Sigmoid colon (tissue), 7 donors: Measurements from ENCODE around the gene BRIP1. TPM values are rescaled to one million over a fixed set of nuclear protein-coding genes. Genes with fewer than 3 reads are reported as not detected.
"Not testable (repeated sequence)": the region's sequence is repeated elsewhere in the genome, so short reads cannot be mapped to it uniquely, and the experiment has no call there.

ENCODE experiments used
- DNase-seq: peaks from one replicate; pipeline ENCODE4 v3.0.0-alpha.2; 2019
- H3K27ac ChIP-seq, 4 donors: fragments of 200-600 bp; sonication (generic); one replicate each; pipeline ENCODE4 v1.5.1; 2016 to 2019; ENCODE audit warnings: mild to moderate bottlenecking in 1 of 4
- H3K27me3 ChIP-seq, 3 donors: fragments of 200-600 bp; sonication (generic); one replicate each; pipeline ENCODE4 v1.5.1; 2019; ENCODE audit warnings: mild to moderate bottlenecking in 1 of 3
- H3K36me3 ChIP-seq, 4 donors: fragments of 200-600 bp; sonication (generic); one replicate each; pipeline ENCODE4 v1.5.1; 2016 to 2019
- H3K4me1 ChIP-seq, 4 donors: fragments of 200-600 bp; sonication (generic); one replicate each; pipeline ENCODE4 v1.5.1; 2017 to 2019
- H3K4me3 ChIP-seq, 4 donors: fragments of 200-600 bp; sonication (generic); one replicate each; pipeline ENCODE4 v1.5.1; 2017 to 2019; ENCODE audit warnings: mild to moderate bottlenecking in 2 of 4, moderate library complexity in 1 of 4
- H3K9me3 ChIP-seq, 4 donors: fragments of 200-600 bp in 3 of 4; sonication (generic) in 3 of 4; one replicate each; pipeline versions ENCODE4 v1.5.1 to v1.6.1; 2013 to 2019
- CTCF ChIP-seq, 4 experiments: fragments of 450-650 bp in 3 of 4; fragments of 200-600 bp in 1 of 4; IDR thresholded peaks; one replicate each; pipeline ENCODE4 v1.5.1; 2016 to 2019; ENCODE audit warnings: antibody characterized with exemption in 4 of 4, mild to moderate bottlenecking in 3 of 4, moderate library complexity in 2 of 4
- EP300 ChIP-seq, 4 donors: sonication (generic); formaldehyde crosslinking; IDR thresholded peaks; one replicate each; pipeline ENCODE4 v1.6.1; 2017; ENCODE audit warnings: antibody characterized with exemption in 4 of 4
- POLR2A ChIP-seq, 2 donors: fragments of 450-650 bp; IDR thresholded peaks; one replicate each; pipeline ENCODE4 v1.6.1; 2016; ENCODE audit warnings: antibody characterized with exemption in 2 of 2, mild to moderate bottlenecking in 2 of 2, moderate library complexity in 2 of 2
- POLR2AphosphoS5 ChIP-seq, 4 donors: sonication (generic); formaldehyde crosslinking; IDR thresholded peaks; one replicate each; pipeline ENCODE4 v1.6.1; 2017; ENCODE audit warnings: antibody characterized with exemption in 4 of 4
- WGBS, 2 donors: extraction: QIAGEN DNeasy Blood & Tissue Kit; methylation state at CpG; one replicate each; pipeline ENCODE4 v1.1.7; 2013; 5-methylcytosine and 5-hydroxymethylcytosine counted together
- intact Hi-C: fragments of 100-400 bp; cut with DNase I; formaldehyde crosslinking; loops from one replicate; pipeline ENCODE4 v1.15.1; 2023
- polyA plus RNA-seq, 3 donors: library from polyadenylated mRNA; stranded (reverse); fragments of 200-250 nt; gene quantifications; one replicate each; pipeline ENCODE4 v1.2.3, GENCODE V29; 2013
- total RNA-seq, 4 donors: library from RNA; depleted of rRNA; stranded (reverse); fragments of >200 nt; gene quantifications; one replicate each; pipeline ENCODE4 v1.1.0, GENCODE V29; 2016
- donor health status: healthy with polysubstance abuse.
- donor health status: Bipolar disorder and iron deficiency.
- donor health status: healthy.

The BRIP1 gene
- total and polyA plus RNA-seq, 7 donors: under 0.01 to 1.5 (median 0.41) TPM; not detected in 1

GRCh38 chr17:61825448-61826137, 37.7 kb downstream of the BRIP1 start:
- Histone ChIP-seq H3K27me3 (no peaks in the 10 kb centered on the region), H3K4me3 (no peak overlapping the region), H3K36me3 (no peaks in the 10 kb centered on the region), H3K27ac (no peak overlapping the region), H3K9me3 (peaks cover 0 to 3% (median 1%) of the 10 kb centered on the region in 4 donors), H3K4me1 (no peaks in the 10 kb centered on the region)
- TF ChIP-seq POLR2A (IDR thresholded peaks at IDR 0.05) (no peak), CTCF (IDR thresholded peaks at IDR 0.05) (no peak), POLR2AphosphoS5 (IDR thresholded peaks at IDR 0.05) (no peak), EP300 (IDR thresholded peaks at IDR 0.05) (no peak)
- DNase-seq: no peak
- intact Hi-C loops: no loop called here
- 97 to 99% methylated on average over 2 of the region's 2 CpGs for WGBS, 2 donors

- no peak for DNase-seq
- Histone ChIP-seq H3K27ac (no peak overlapping the region), H3K4me3 (no peak overlapping the region), H3K4me1 (no peaks in the 10 kb centered on the region), H3K27me3 (no peaks in the 10 kb centered on the region), H3K9me3 (peaks cover 0 to 3% (median 0%) of the 10 kb centered on the region in 4 donors), H3K36me3 (no peaks in the 10 kb centered on the region)
- intact Hi-C loops: no loop called here
- 73 to 76% methylated on average over 6 of the region's 6 CpGs for WGBS, 2 donors
- no peak for TF ChIP-seq CTCF (IDR thresholded peaks at IDR 0.05)
- TF ChIP-seq EP300 (IDR thresholded peaks at IDR 0.05): no peak
These were observed 40.7 kb downstream of the BRIP1 start for GRCh38 chr17:61822326-61823285.

GRCh38 chr17:61821655-61822054, 41.7 kb downstream of the BRIP1 start:
- H3K27ac ChIP-seq: no peak overlapping the region
- H3K27me3 ChIP-seq: no peaks in the 10 kb centered on the region
- no peak for TF ChIP-seq POLR2A (IDR thresholded peaks at IDR 0.05)
- TF ChIP-seq CTCF (IDR thresholded peaks at IDR 0.05): no peak
- no peak for TF ChIP-seq POLR2AphosphoS5 (IDR thresholded peaks at IDR 0.05)
- TF ChIP-seq EP300 (IDR thresholded peaks at IDR 0.05): no peak
- H3K9me3 ChIP-seq: no peaks in the 10 kb centered on the region
- intact Hi-C loops: no loop called here
- H3K36me3 ChIP-seq: no peaks in the 10 kb centered on the region
- 97 to 98% methylated on average over 4 of the region's 4 CpGs for WGBS, 2 donors
- H3K4me1 ChIP-seq: no peaks in the 10 kb centered on the region
- H3K4me3 ChIP-seq: no peak overlapping the region
- DNase-seq: no peak

- DNase-seq, H3K27ac ChIP-seq, H3K4me3 ChIP-seq, H3K4me1 ChIP-seq, H3K27me3 ChIP-seq, H3K36me3 ChIP-seq, intact Hi-C loops, H3K9me3 ChIP-seq: not testable (repeated sequence)
- WGBS, 2 donors: 96 to 97% methylated on average over 3 of the region's 3 CpGs
These were observed 44.1 kb downstream of the BRIP1 start for GRCh38 chr17:61819265-61819664.

- H3K27ac ChIP-seq: no peak overlapping the region
- H3K36me3 ChIP-seq: no peaks in the 10 kb centered on the region
- no peaks in the 10 kb centered on the region for H3K4me1 ChIP-seq
- H3K4me3 ChIP-seq: no peak overlapping the region
- DNase-seq: no peak
- no peaks in the 10 kb centered on the region for H3K9me3 ChIP-seq
- no peak for TF ChIP-seq POLR2AphosphoS5 (IDR thresholded peaks at IDR 0.05)
- no peak for TF ChIP-seq EP300 (IDR thresholded peaks at IDR 0.05)
- no peak for TF ChIP-seq CTCF (IDR thresholded peaks at IDR 0.05)
- no peak for TF ChIP-seq POLR2A (IDR thresholded peaks at IDR 0.05)
- H3K27me3 ChIP-seq: no peaks in the 10 kb centered on the region
- intact Hi-C loops: no loop called here
These were observed 45.1 kb downstream of the BRIP1 start for GRCh38 chr17:61818225-61818624.
